ENCODE data around the gene HSF2BP.
"Not testable (repeated sequence)": the region's sequence is repeated elsewhere in the genome, so short reads cannot be mapped to it uniquely, and the experiment has no call there.

Gene HSF2BP

GRCh38 chr21:43687566-43688399, 28.5 kb upstream of the HSF2BP start:
- no peak for DNase-seq

GRCh38 chr21:43686811-43687565, 27.7 kb upstream of the HSF2BP start:
- no peak for DNase-seq

GRCh38 chr21:43684424-43684823, 25.1 kb upstream of the HSF2BP start:
- no peak for DNase-seq

GRCh38 chr21:43681650-43682049, 22.4 kb upstream of the HSF2BP start:
- no peak for DNase-seq

- not testable (repeated sequence) for DNase-seq
These were observed 21.1 kb upstream of the HSF2BP start for GRCh38 chr21:43680421-43680820.

GRCh38 chr21:43679951-43680350, 20.7 kb upstream of the HSF2BP start:
- DNase-seq, result no peak

- no peak for DNase-seq
These were observed 17.1 kb upstream of the HSF2BP start for GRCh38 chr21:43676391-43676790.

GRCh38 chr21:43675871-43676270, 16.6 kb upstream of the HSF2BP start:
- no peak for DNase-seq

- DNase-seq, result no peak
These were observed 10.7 kb upstream of the HSF2BP start for GRCh38 chr21:43669828-43670605.

GRCh38 chr21:43667191-43667904, 8.1 kb upstream of the HSF2BP start:
- no peak for DNase-seq

- no peak for DNase-seq
These were observed 6.6 kb upstream of the HSF2BP start for GRCh38 chr21:43665879-43666278.

GRCh38 chr21:43664358-43664757, 5.1 kb upstream of the HSF2BP start:
- no peak for DNase-seq

- peak; percentile 7 for DNase-seq
These were observed 3.7 kb upstream of the HSF2BP start for GRCh38 chr21:43663033-43663432.

GRCh38 chr21:43662286-43662685, 3.0 kb upstream of the HSF2BP start:
- DNase-seq, result no peak

GRCh38 chr21:43658769-43659135, 536 bp downstream of the HSF2BP start:
- peak; percentile 63 for DNase-seq

GRCh38 chr21:43658088-43658741, 1.1 kb downstream of the HSF2BP start:
- no peak for DNase-seq

- no peak for DNase-seq
These were observed 1.8 kb downstream of the HSF2BP start for GRCh38 chr21:43657355-43658087.

GRCh38 chr21:43654806-43655489, 4.3 kb downstream of the HSF2BP start:
- no peak for DNase-seq

GRCh38 chr21:43653626-43654025, 5.7 kb downstream of the HSF2BP start:
- DNase-seq, result no peak

GRCh38 chr21:43652616-43653015, 6.7 kb downstream of the HSF2BP start:
- DNase-seq, result no peak

- DNase-seq, result not testable (repeated sequence)
These were observed 7.4 kb downstream of the HSF2BP start for GRCh38 chr21:43651926-43652325.

Measured in activated CD8-positive, alpha-beta memory T cell treated with anti-CD3 and anti-CD28 coated beads for 24 hours (primary cell).